DOHH2 (cell line): ENCODE measurements around the gene TNN.

Source experiments
- H3F3A ChIP-seq: fragments of 200-600 bp; sonication (generic), shearing (Covaris generic); 2 replicates; pipeline ENCODE4 v1.6.0; 2016; ENCODE audit warnings: antibody characterized with exemption, mild to moderate bottlenecking; ENCODE audit not compliant: control insufficient read depth, insufficient read depth
- H3K27ac ChIP-seq: fragments of 200-600 bp; sonication (generic); 2 replicates; pipeline ENCODE4 v1.5.1; 2014; ENCODE audit warnings: low read depth, mild to moderate bottlenecking, low read length, moderate library complexity
- H3K27me3 ChIP-seq: fragments of 200-600 bp; sonication (generic); 2 replicates; pipeline ENCODE4 v1.6.1; 2014; ENCODE audit warnings: mild to moderate bottlenecking, low read length, mixed read lengths; ENCODE audit not compliant: control insufficient read depth
- H3K36me3 ChIP-seq: fragments of 200-600 bp; sonication (generic); 2 replicates; pipeline ENCODE4 v1.6.1; 2014; ENCODE audit warnings: mild to moderate bottlenecking, low read length, moderate library complexity, mixed read lengths; ENCODE audit not compliant: control insufficient read depth
- H3K4me1 ChIP-seq: fragments of 200-600 bp; sonication (generic); 2 replicates; pipeline ENCODE4 v1.6.1; 2014; ENCODE audit warnings: mild to moderate bottlenecking, low read length, mixed read lengths; ENCODE audit not compliant: control insufficient read depth
- H3K4me2 ChIP-seq: fragments of 200-600 bp; sonication (generic); 2 replicates; pipeline ENCODE4 v1.6.0; 2014; ENCODE audit warnings: mild to moderate bottlenecking, low read length, moderate library complexity
- H3K4me3 ChIP-seq: fragments of 200-600 bp; sonication (generic); 2 replicates; pipeline ENCODE4 v1.5.1; 2014; ENCODE audit warnings: mild to moderate bottlenecking, low read length, mixed read lengths
- H3K79me2 ChIP-seq: fragments of 200-600 bp; sonication (generic); 2 replicates; pipeline ENCODE4 v1.6.1; 2014; ENCODE audit warnings: mild to moderate bottlenecking, low read length, mixed read lengths; ENCODE audit not compliant: control insufficient read depth
- H3K9me2 ChIP-seq: fragments of 200-600 bp; sonication (generic); replicated peaks from 2 replicates; pipeline ENCODE4 v1.6.1; 2014; ENCODE audit warnings: mild to moderate bottlenecking, low read length, mixed read lengths; ENCODE audit not compliant: control insufficient read depth
- H3K9me3 ChIP-seq: fragments of 200-600 bp; sonication (generic); 2 replicates; pipeline ENCODE4 v1.6.1; 2014; ENCODE audit warnings: antibody characterized with exemption, low read length, mixed read lengths; ENCODE audit not compliant: control insufficient read depth, insufficient read depth
- H4K20me1 ChIP-seq: fragments of 200-600 bp; sonication (generic); 2 replicates; pipeline ENCODE4 v1.6.0; 2014; ENCODE audit warnings: low read depth, mild to moderate bottlenecking, antibody characterized with exemption, low read length, moderate library complexity; ENCODE audit not compliant: control insufficient read depth, insufficient read depth
- CTCF ChIP-seq: fragments of 200-600 bp; sonication (generic); IDR thresholded peaks from one replicate; pipeline ENCODE4 v1.5.1; 2014; ENCODE audit warnings: antibody characterized with exemption, mild to moderate bottlenecking, low read depth, low read length; ENCODE audit not compliant: poor library complexity, severe bottlenecking
- EZH2phosphoT487 ChIP-seq: fragments of 200-600 bp; sonication (generic); IDR thresholded peaks from 2 replicates; pipeline ENCODE4 v1.6.1; 2017; ENCODE audit warnings: borderline replicate concordance, mild to moderate bottlenecking, antibody characterized with exemption, low read length, moderate library complexity, mixed read lengths

TNN gene

GRCh38 chr1:175070818-175071217 lies 3.2 kb downstream of the TNN start:
- Histone ChIP-seq H3K4me2 (no peak overlapping the region), H3K27ac (no peak overlapping the region), H3K27me3 (peaks cover 37% of the 10 kb centered on the region), H3K36me3 (no peaks in the 10 kb centered on the region), H3K9me3 (no peaks in the 10 kb centered on the region), H3K9me2 (no peaks in the 10 kb centered on the region), H3K79me2 (no peaks in the 10 kb centered on the region), H3F3A (no peaks in the 10 kb centered on the region), H3K4me3 (no peak overlapping the region), H3K4me1 (no peaks in the 10 kb centered on the region), H4K20me1 (no peaks in the 10 kb centered on the region)
- no peak for TF ChIP-seq EZH2phosphoT487
- TF ChIP-seq CTCF, result no peak

DNA sequence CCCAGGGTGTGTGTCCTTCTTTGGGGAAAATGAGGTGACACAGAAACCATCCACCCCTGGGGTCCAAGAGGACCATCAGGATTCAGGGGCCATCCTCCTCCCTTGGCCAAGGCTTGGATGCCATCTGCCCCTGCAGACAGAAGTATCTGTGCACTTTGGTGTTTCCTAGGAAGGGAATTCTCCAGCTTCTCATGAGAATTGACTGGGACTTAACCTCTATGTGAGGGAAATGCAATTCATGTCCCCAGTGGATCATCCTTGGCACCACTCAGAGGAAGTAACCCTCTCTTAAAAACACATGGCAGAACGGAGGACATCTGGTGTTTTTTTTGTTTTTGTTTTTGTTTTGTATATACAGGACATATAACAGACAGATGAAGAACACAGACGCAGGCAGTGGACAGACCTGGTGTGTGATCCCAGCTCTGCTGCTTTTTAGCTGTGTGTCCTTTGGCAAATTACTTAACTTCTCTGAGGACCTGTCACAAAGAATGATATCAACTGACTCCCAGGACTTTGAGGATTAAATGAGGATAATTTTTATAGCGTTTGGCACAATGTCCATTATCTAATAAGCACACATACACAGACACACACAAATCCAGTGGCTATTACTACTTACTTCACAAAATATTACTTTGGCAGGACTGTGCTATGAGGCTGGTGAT lies 3.8 kb downstream of the TNN start:
- Histone ChIP-seq H3K4me1 (no peaks in the 10 kb centered on the region), H3K4me3 (no peak overlapping the region), H3K27me3 (peaks cover 34% of the 10 kb centered on the region), H3K4me2 (no peak overlapping the region), H3K9me3 (no peaks in the 10 kb centered on the region), H4K20me1 (no peaks in the 10 kb centered on the region), H3K79me2 (no peaks in the 10 kb centered on the region), H3K9me2 (no peaks in the 10 kb centered on the region), H3K27ac (no peak overlapping the region), H3F3A (no peaks in the 10 kb centered on the region), H3K36me3 (no peaks in the 10 kb centered on the region)
- TF ChIP-seq EZH2phosphoT487 (no peak), CTCF (no peak)

DNA sequence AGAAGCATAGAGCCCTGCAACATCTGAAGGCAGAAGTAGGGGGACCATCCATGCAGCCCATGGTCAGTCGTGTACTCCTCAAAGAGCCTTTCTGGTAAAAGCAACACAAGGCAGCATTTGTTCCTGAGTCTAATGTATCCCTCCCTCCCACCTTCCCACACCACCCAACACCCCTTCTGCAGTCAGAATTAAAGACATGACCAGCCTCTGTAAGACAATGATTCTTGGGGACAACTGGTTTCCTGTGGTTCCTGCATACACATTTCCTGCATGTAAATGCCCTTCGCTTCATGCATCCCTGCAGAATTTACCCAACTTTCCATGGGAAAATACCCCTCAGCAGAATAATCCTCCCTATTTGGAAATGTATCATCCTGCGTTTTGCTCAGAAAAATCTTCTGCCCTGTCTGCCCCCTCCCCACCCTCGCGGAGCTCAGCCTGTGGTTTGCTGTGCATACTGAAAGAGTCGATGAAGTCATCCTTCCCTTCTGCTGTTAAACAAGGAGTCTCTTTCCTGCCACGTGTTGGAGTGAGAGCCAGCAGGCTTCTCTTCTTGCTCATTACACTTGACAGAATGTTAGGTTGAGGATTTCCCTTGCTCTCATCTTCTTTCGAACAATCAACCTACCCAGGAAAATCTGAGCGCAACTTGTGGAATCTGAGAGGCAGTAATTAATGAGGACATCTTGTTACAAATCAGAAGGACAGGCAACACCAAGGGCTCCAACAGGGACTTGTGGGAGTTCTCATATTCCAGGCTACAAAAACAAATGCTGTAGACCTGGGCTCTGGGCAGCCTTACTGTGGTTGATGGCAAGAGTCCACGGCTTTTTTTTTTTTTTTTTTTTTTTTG lies 4.7 kb downstream of the TNN start:
- no peaks in the 10 kb centered on the region for H3K9me2 ChIP-seq
- no peaks in the 10 kb centered on the region for H4K20me1 ChIP-seq
- no peak overlapping the region for H3K4me3 ChIP-seq
- no peaks in the 10 kb centered on the region for H3K9me3 ChIP-seq
- no peaks in the 10 kb centered on the region for H3K79me2 ChIP-seq
- no peaks in the 10 kb centered on the region for H3K36me3 ChIP-seq
- no peak overlapping the region for H3K27ac ChIP-seq
- TF ChIP-seq EZH2phosphoT487 (no peak), CTCF (no peak)
- no peak overlapping the region for H3K4me2 ChIP-seq
- H3K27me3 ChIP-seq, result peaks cover 34% of the 10 kb centered on the region
- H3F3A ChIP-seq, result no peaks in the 10 kb centered on the region
- no peaks in the 10 kb centered on the region for H3K4me1 ChIP-seq
